8988T (cell line): ENCODE results near the gene ABHD2.
A peak's percentile ranks its signal among the peaks of the same experiment; 100 is the strongest.
"Not testable (repeated sequence)": the region's sequence is repeated elsewhere in the genome, so short reads cannot be mapped to it uniquely, and the experiment has no call there.

ENCODE experiments used
- DNase-seq: peaks from one replicate; pipeline ENCODE4 v3.0.0; 2011

Gene ABHD2

DNA sequence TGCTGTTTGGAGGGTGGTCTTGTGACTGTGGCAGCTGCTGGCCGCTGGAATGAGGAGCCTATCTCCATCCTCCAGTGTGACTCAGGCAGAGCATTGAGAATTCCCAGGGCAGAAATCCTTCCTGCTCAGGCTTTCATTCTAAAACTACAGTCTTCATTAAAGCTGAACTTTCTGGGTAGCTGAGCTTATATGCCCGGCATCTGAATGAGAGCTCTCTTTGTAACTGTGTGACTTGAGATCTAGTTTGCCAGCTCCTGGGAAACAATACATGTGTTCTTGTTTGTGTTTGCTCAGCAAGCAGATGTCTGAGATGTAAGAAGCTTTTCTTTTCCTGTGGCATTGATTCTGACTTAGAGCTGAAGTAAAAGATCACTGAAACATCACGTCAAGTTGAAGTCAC lies 110.7 kb downstream of the ABHD2 start:
- no peak for DNase-seq

DNA sequence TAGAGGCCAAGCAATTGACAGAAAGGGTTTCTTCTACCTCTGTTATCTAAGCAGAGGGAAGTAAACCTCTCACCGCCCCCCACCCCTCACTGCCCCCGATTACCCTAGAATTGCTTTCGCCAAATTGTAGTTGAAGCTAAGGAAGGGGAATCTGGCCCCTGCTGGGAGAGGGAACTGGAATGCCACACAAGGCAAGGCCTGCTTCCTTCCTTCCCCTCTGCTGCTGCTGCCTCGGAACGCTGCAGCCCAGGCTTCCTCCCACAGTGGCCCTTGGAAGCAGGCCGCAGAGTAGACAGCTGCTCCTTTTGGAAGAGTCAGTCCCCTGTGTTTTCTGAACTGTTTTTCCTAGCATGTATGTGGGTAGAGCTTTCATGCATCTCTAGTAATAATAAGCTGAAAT lies 111.5 kb downstream of the ABHD2 start:
- no peak for DNase-seq

DNA sequence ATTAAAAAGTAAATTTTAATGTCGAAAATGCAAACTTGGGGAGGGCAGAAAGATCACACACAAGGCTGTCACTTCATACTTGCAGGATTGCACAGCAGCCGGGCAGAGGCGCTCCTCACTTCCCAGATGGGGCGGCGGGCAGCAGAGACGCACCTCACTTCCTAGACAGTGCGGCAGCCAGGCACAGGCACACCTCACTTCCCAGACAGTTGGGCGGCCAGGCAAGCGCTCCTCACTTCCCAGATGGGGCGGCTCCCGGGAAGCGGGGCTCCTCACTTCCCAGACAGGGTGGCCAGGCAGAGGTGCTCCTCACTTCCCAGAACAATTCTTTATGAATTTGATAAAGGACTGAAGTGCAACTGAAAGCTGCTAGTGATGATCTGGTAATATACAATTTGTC lies 111.9 kb downstream of the ABHD2 start:
- no peak for DNase-seq

DNA sequence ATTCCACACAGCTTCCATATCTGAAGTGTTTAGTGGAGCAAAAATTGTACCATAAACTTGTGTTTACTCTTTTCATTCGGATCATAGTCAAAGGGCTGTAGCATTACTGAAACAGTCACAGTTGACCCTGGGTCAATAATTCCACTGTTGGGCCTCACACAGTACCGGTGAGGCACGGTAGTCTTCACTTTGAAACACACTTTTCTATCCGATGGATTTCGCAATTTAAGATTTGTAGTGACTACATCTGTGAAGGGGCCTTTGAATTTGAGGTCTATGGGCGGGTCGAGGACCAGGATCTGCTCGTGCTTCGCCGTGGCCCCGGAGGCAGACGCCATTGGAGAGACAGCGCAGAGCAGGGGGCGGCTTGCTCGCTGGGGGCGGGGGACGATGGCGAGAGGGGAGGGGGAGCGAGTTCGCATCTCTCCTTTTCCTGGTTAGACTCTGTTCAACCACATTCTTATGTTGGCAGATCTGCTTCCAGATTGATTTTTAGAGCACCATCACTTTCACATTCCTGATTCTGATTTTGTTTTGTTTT lies 113.3 kb downstream of the ABHD2 start:
- no peak for DNase-seq

DNA sequence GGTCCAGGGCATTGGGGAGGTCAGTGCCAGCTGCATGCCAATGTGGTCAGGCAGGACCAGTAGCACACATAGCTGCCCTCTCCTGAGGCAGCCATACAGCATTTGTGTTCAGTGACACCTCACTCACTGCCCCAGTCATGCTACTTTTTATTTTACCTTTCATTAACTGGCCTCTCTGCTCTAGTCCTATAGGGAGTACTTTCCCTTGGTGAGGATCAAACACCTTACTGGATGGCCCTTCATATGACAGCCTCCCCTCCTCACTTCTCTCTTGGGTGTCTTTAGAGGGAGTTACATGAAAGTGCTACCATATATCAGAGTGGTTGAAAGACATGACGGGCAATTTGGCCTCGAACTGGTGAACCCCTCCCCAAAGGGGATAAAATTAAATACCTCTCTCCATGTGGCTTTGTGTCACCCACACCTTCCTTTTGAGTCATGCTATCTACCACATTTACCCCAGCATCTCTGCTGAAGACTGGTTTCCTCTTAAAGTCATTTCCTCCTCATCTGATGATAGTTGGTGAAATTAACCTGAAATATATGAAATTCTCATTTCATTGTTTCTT lies 115.5 kb downstream of the ABHD2 start:
- no peak for DNase-seq

DNA sequence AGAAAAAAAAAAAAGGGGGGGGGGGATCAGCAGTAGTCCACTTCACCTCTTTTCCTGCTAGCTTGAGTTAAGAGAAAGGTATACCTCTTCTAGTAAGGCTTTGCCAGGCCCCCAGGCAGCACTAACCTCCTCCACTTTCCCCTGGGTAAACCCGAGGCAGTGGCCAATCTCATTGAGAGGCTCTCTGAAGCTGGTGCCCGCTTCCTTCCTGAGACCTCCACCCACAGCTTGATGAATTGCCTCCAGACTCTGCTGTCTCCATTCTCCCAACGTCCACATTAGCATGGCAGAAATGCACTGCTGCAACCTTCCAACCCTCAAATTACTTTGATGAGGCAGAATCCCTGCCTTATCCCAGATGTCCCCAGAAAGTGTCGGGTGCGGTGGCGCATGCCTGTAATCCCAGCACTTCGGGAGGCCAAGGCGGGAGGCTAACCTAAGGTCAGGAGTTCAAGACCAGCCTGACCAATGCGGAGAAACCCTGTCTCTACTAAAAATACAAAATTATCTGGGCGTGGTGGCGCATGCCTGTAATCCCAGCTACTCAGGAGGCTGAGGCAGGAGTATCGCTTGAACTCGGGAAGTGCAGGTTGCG lies 117.8 kb downstream of the ABHD2 start:
- no peak for DNase-seq

DNA sequence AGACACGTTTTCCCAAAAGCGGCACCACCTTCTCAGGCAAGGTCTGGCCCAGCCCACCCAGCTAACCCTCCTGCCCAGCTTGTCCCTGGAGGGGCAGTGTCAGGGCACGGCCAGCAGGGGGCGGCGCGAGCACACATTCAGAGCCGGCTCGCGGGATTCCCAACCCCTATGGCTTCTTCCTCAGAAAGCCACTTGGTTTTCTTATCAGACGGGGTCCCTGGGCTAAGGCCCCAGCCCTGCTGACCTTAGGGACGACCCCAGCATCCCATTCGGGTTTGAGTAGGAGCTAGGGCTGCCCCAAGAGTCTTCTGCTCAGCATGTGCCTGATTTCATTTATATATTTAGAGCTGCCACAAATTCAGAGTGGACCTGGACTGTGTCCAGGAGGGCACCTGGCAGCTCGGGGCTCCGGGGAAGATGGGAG lies 118.7 kb downstream of the ABHD2 start:
- DNase-seq, result peak; percentile 81

DNA sequence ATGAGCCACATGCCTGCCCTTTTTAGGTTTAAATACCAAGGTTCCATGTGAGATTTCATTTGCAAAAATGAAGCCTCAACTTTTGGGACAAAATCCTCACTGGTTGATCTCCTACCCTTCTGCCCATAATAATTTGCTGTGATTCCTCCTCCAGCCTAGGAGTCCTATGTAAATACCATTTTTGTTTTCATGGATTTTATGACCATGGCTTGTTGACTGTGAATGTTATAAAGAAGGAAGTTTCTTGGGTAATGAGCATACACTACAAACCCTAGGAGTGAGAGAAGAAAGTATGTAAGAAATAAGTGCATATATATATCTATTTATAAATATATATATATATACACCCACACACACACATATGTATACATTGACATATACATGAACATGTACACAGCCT lies 120.0 kb downstream of the ABHD2 start:
- DNase-seq, result no peak

DNA sequence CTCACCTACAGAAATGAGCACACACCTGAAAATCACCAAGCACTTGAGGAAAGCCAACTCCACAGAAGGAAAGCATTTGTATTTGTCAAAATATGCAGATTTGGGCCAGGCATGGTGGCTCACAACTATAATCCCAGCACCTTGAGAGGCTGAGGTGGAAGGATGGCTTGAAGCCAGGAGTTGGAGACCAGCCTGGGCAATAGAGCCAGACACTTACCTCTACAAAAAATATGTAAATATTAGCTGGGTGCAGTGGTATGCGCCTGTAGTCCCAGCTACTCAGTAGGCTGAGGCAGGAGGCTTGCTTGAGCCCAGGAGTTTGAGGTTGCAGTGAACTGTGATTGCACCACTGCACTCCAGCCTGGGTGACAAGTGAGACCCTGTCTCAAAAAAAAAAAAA lies 120.8 kb downstream of the ABHD2 start:
- DNase-seq, result no peak

DNA sequence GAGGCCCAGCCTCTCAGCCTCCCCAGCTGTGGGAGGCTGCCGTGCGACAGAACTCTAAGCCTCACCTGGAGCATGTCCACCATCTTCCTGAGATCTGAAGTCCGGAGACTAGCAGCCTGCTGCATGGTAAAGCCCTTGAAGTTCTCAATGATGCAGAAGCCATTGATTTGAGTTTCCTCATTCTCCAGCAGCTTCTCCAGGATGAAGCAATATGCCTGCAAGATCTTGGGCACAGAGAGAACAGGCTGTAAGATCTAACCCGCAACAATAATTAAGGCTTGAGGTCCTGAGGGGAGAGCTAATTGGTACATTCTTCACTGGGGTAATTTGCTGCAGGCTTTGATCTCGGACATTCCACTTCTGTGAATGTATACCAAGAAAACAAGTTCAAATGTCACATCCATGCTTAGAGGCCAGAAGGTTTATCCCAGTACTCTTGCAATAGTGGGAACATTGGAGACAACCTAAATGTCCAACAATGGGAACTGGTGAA lies 123.5 kb downstream of the ABHD2 start:
- no peak for DNase-seq

DNA sequence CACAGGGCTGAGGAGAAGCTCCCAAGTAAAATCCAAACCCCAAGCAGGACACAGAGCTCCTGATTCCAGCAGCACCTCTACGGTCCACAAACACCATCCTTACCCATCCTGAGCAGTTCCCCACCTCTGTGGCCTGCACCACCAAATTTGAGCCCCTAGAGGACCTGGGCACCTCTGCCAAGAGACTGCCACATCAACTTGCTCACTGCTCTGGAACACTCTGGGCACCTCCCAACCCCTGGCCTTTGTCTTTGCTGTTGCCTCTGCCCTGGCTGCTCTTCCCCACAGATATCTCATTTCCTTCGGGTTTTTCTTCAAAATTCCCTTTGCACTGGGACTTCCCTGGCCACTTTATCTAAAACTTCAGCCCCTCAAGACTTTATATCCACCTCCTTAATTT lies 127.4 kb downstream of the ABHD2 start:
- no peak for DNase-seq

DNA sequence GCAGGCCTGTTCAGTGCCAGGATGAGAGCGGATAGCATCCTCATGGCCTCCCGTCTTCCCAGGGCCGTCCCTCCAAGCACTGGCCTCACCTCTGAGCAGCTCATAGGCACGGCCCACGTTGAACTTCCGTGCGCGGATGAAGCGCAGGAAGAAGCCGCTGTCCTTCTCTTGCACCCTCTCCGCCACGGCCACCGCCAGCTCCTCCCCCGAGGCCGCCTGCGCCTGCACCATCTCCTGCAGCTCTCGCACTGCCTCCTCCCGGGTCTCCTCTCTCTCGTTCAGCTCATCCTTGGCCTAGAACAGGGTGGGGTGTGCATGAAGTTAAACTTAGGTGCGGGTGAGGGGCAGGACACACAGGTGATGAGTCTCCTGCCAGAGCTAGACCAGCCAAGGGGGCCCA lies 128.8 kb downstream of the ABHD2 start:
- DNase-seq, result no peak

DNA sequence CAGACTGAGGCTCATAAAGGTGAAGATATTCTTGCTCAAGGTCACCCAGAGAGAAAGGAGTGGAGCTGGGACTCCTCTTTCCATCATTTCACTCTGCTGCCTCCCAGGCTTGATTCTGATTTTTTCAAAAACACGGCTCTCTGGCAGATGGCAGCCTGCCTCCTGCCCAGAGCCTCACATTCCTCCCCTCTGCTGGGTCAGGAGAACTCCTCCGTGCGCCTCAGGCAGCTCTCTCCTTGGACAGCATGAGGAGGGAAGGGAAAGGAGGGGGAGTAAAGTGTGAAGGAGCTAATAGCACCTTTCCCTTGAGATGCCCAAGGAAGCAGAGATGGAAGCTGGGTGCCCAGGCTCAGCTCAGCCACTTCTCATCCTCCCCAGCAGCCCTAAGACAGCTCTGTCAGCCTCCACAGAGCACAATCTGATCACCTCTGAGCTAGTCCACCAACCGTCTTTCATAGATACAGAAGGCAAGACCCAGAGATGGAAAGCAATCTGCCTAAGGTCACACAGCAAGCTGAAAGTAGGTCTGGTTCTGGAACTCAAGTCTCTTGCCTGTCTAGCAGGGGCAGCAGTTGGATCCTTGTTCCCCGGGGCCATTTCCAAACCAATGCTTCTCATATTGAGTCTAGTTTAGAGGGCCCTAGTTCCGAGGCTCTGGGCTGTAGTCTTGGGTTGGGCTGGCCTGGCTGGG lies 129.6 kb downstream of the ABHD2 start:
- no peak for DNase-seq

DNA sequence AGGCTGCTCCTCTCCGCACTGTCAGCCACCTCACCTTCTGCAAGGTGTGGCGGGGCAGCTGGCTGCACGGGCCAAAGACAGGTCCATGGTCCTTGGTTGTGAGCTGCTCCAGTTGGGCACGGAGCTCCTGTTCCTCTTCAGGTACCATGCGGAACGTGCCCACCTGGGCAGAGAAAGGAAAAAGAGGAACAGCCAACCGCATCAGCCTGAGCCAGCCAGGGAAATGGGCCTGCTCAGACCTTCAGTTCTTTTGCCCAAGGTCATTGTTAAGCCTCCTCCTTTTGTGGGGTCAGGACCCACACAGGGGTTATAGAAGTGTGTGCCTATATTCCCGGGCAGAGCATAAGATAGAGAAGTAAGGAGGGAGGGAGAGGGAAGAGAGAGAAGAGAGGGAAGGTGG lies 130.3 kb downstream of the ABHD2 start:
- DNase-seq, result no peak

DNA sequence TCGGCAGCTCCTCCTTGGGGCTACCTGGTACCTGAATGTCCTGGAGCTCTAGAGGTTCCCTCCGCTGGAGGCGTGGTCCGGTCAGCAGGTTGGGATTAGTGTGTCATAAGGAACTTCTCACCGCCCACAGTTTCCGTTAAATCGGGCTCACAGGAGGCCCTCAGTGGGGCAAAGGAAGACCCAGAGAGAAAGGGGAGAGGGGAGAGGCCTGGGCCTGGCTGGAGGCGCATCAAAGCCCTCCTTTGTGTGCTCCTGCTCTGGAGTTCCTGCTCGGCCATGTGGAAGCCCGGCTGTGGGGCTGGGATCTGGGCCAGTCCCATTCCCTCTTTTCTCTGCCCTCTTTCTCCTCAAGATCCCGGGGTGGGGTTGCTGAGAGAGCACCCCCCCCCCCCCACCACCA lies 133.3 kb downstream of the ABHD2 start, which contains the start of gene RLBP1:
TSS of gene RLBP1 (minus strand) at position 37 of the 400 bp plus-strand sequence. CDS start 2,604 bp downstream, outside the sequence.
- no peak for DNase-seq

DNA sequence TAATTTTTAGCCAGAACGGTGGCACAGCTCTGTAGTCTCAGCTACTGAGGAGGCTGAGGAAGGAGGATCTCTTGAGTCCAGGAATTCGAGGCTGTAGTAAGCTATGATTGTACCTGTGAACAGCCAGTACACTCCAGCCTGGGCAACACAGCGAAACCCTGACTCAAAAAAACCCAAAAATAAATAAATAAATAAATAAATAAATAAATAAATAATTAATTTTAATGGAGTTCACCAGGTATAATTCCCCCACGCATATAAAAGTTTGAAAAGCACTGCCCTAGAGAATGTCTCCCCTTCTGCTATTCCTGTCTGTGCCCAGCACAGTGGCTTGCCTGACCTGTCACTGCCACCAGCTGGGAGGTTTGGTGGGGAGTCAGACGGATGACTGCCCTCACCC lies 137.3 kb downstream of the ABHD2 start:
- DNase-seq, result no peak

DNA sequence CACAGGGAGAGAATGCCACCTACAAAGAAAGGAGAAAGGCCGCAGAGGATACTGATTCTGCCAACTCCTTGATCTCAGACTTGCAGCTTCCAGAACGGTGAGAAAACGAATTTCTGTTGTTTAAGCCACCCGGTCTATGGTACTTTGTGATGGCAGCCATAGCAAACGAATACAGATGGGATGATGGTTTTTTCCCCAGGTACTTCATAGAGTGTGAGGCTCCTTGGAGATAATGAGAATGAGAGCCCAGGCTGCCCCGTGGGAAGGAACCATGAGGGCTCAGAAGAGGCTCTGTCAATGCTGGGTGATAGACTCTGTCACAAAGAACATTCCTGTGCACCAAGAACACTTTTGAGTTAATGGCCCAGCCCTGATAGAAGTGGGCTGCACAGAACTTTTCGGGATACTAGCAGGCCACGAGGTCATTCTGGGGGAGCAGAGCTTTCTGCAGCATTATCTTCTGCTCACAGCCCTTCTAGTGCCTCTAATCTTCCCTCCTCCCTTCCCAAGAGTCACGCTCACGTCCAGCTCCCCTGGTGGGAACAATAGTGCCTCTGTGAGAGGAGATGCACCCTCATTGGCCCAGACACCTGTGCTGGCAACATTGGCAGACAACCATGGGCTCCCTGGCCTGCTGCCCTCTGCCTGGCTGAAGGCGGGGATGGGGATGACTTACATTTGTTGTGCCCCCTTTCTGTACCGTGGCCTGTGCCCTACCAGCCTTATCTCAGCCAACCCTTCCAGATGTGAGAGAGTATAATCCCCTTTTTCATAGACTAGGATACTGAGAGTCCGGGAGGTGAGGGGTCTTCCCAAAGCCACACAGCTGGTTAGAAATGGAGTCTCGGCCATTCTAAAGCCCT lies 138.3 kb downstream of the ABHD2 start:
- DNase-seq, result no peak

DNA sequence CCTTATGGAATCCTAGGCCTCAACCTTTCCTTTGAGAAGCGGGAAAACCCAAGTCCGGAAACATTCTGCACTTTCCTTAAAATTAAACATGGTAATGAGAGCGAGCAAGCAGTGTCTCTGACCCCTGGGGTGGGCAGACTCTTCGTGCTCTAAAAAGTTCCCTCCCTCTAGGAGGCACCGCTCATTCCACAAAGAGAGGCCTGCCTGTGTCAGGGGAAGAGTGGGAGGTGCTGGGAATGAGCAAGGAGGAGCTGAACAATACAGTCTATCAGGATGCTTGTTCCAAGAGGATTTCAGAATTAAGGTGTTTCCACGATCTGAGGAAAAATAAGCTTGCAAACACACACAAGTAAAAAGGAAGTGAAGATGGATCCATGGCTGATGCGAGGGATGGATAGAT lies 139.2 kb downstream of the ABHD2 start:
- no peak for DNase-seq

DNA sequence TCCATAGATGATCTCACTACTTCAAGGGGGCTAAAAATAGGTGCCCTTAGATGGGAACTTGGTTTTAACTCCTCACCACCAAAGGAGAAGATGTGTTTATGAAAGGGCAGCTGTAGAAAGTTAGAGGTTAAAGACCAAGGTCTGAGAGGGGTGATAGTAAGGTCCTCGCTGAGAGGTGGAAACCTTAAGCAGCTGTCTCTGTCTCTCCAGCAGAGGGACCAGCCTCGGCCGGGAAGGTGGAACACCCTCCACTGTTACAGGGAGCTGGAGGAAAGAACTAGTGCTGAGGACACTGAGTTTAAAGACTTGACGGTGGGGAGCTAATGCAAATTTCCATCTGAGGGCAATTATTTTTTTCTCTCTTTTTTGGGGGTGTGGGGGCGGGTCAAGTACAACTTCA lies 142.0 kb downstream of the ABHD2 start:
- DNase-seq, result no peak

DNA sequence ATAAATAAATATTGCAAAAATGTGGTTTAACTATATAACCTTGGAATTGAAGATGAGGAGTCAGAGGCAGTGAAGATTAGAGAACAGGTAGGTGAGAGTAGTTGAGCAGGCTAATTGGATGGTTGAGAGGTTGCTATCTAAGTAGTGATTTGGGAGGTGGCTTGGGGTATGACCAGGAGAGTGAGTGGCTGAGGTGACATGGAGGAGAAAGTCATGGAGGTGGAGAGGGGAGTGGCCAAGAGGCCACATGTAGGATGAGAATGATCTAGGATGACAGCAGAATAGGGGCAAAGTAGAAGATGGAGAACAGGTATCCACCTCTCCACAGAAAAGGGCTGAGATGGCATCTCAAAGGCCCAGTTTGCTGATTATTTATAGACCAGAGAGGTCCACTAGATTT lies 143.6 kb downstream of the ABHD2 start:
- DNase-seq, result no peak

DNA sequence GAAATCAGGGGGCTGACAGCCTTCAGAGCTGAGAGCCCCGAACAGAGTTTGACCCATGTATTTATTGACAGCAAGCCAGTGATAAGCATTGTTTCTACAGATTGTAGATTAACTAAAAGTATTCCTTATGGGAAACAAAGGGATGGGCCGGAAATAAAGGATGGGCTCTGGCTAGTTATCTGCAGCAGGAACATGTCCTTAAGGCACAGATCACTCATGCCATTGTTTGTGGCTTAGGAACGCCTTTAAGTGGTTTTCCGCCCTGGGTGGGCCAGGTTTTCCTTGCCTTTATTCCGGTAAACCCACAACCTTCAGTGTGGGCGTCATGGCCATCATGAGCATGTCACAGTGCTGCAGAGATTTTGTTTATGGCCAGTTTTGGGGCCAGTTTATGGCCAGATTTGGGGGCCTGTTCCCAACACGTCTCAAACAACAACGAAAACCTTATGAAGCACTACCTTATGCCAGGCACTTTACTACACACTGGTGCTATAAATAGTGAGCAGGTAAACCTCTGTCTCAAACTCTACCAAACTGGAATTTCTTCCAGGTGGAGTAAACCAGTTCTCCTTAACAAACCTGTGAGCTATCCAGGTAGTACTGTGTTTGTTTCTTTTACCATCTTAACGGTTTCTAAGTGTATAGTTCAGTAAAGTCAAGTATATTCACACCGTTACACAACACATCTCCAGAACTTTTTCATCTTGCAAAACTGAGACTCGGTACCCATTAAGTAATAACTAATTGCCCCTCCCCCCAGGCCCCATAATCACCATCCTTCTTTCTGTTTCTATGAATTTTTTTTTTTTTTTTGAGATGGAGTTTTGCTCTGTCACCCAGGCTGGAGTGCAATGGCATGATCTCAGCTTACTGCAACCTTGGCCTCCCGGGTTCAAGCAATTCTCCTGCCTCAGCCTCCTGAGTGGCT lies 151.9 kb downstream of the ABHD2 start:
- not testable (repeated sequence) for DNase-seq
